Esophagus squamous epithelium (tissue), 4 donors: ENCODE measurements around the gene DTX1.

Experiments
- POLR2A ChIP-seq, 4 donors: fragments of 450-650 bp; IDR thresholded peaks; one replicate each; pipeline ENCODE4 v1.6.1; 2017; ENCODE audit warnings: antibody characterized with exemption in 4 of 4, mild to moderate bottlenecking in 4 of 4, moderate library complexity in 3 of 4
- TF ChIP-seq, protein P1 (sequence below), 6 experiments: fragments of 450-650 bp in 4 of 6; fragments of 200-600 bp in 2 of 6; sonication (generic) in 2 of 6; IDR thresholded peaks; one replicate each; pipeline ENCODE4 v1.5.1; 2016 to 2019; ENCODE audit warnings: antibody characterized with exemption in 6 of 6, mild to moderate bottlenecking in 4 of 6, moderate library complexity in 4 of 6

DNA sequence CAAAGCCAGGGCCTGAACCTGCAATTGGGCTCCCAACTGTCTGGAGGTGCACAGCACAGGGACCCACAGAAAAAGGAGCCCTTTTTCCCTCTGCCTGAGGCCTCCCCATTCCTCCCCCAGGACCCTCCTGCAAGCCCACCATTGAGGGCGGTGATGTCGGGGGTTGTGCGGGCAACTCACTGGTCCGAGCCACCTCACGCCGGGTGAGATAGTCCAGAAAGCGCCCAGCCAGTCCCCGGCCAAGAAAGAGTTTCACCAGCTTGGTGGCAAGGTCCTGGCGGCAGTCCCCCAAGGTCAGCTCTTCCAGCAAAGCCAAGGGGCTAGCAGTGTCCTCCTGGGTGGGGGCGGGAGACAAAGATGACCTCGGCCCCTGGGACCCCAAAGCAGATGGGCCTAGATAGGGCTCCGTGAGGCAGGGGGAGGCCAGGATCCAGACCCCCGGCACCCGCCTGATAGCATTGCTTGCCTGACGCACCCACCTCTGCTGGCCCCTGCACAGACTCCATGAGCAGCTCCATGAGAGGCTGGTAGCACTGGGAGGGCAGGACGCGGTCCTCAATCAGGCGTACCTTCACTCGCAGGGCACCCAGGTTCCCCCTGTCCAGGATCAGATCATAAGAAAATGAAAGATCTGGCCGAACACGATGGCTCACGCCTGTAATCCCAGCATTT lies 59.1 kb downstream of the DTX1 start:
- TF ChIP-seq, protein P1, sequence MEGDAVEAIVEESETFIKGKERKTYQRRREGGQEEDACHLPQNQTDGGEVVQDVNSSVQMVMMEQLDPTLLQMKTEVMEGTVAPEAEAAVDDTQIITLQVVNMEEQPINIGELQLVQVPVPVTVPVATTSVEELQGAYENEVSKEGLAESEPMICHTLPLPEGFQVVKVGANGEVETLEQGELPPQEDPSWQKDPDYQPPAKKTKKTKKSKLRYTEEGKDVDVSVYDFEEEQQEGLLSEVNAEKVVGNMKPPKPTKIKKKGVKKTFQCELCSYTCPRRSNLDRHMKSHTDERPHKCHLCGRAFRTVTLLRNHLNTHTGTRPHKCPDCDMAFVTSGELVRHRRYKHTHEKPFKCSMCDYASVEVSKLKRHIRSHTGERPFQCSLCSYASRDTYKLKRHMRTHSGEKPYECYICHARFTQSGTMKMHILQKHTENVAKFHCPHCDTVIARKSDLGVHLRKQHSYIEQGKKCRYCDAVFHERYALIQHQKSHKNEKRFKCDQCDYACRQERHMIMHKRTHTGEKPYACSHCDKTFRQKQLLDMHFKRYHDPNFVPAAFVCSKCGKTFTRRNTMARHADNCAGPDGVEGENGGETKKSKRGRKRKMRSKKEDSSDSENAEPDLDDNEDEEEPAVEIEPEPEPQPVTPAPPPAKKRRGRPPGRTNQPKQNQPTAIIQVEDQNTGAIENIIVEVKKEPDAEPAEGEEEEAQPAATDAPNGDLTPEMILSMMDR (IDR thresholded peaks at IDR 0.05) = no peak
- TF ChIP-seq POLR2A (IDR thresholded peaks at IDR 0.05) = no peak
